WTC11 (cell line): ENCODE data around the gene ANKS3.

Experiments
- ATF3 ChIP-seq: sonication (generic); formaldehyde crosslinking; conservative IDR thresholded peaks from 2 replicates; pipeline ENCODE4 v1.8.1; 2022; ENCODE audit warnings: mild to moderate bottlenecking, missing genetic modification reagents
- CBFB ChIP-seq: sonication (generic); formaldehyde crosslinking; IDR thresholded peaks from 2 replicates; pipeline ENCODE4 v1.8.1; 2022; ENCODE audit warnings: mild to moderate bottlenecking, low read depth, missing genetic modification reagents
- CTCF ChIP-seq: fragments of 200-600 bp; IDR thresholded peaks from 2 replicates; pipeline ENCODE4 v1.8.0; 2022; ENCODE audit warnings: antibody characterized with exemption
- E2F4 ChIP-seq: sonication (generic); formaldehyde crosslinking; IDR thresholded peaks from 2 replicates; pipeline ENCODE4 v1.8.1; 2022; ENCODE audit warnings: low read depth, mild to moderate bottlenecking, moderate library complexity, missing genetic modification reagents, borderline replicate concordance
- JUN ChIP-seq: sonication (generic); formaldehyde crosslinking; IDR thresholded peaks from 2 replicates; pipeline ENCODE4 v1.8.0; 2023; ENCODE audit warnings: mild to moderate bottlenecking, missing genetic modification reagents
- MAX ChIP-seq: sonication (generic); formaldehyde crosslinking; IDR thresholded peaks from 2 replicates; pipeline ENCODE4 v1.8.0; 2022; ENCODE audit warnings: mild to moderate bottlenecking, missing genetic modification reagents
- NR1H2 ChIP-seq: sonication (generic); formaldehyde crosslinking; IDR thresholded peaks from 2 replicates; pipeline ENCODE4 v1.9.0; 2021; ENCODE audit warnings: mild to moderate bottlenecking, moderate library complexity, missing genetic modification reagents
- ZNF121 ChIP-seq: sonication (generic); formaldehyde crosslinking; IDR thresholded peaks from 2 replicates; pipeline ENCODE4 v1.8.0; 2023; ENCODE audit warnings: missing genetic modification reagents
- ZNF138 ChIP-seq: sonication (generic); formaldehyde crosslinking; conservative IDR thresholded peaks from 2 replicates; pipeline ENCODE4 v1.8.1; 2022; ENCODE audit warnings: mild to moderate bottlenecking, moderate library complexity, missing genetic modification reagents

- TF ChIP-seq MAX (CRISPR knock-in tag): no peak
- TF ChIP-seq ZNF121 (CRISPR knock-in tag): no peak
- no peak for TF ChIP-seq CBFB (CRISPR knock-in tag)
- TF ChIP-seq ATF3 (CRISPR knock-in tag): no peak
- no peak for TF ChIP-seq CTCF
- TF ChIP-seq ZNF138 (CRISPR knock-in tag): no peak
- TF ChIP-seq JUN (CRISPR knock-in tag): no peak
- no peak for TF ChIP-seq E2F4 (CRISPR knock-in tag)
- no peak for TF ChIP-seq NR1H2 (CRISPR knock-in tag)
These were observed 9.3 kb upstream of the ANKS3 start for GRCh38 chr16:4743226-4743878.
